Left lung (tissue), 10 donors: Measurements from ENCODE around the gene ABI3BP. TPM values are rescaled to one million over a fixed set of nuclear protein-coding genes. Genes with fewer than 3 reads are reported as not detected.
A peak's percentile ranks its signal among the peaks of the same experiment; 100 is the strongest.

ENCODE experiments used
- ATAC-seq: fragments of 200-7000 bp; cut with Tn5 transposase; one replicate; pipeline ENCODE4 v1.9.1; 2020; ENCODE audit warnings: moderate library complexity
- DNase-seq, 4 donors: peaks; one replicate each; pipeline ENCODE4 v3.0.0-alpha.2; 2013 to 2020
- H3K27ac ChIP-seq, 2 donors: fragments of 200-600 bp; sonication (generic) in 1 of 2; one replicate each; pipeline versions ENCODE4 v1.5.0 to v1.8.0; 2020 to 2021
- H3K27me3 ChIP-seq, 2 donors: fragments of 200-600 bp; sonication (generic) in 1 of 2; one replicate each; pipeline versions ENCODE4 v1.5.0 to v1.8.0; 2020 to 2021
- H3K36me3 ChIP-seq, 2 donors: fragments of 200-600 bp; sonication (generic) in 1 of 2; one replicate each; pipeline versions ENCODE4 v1.5.0 to v1.8.0; 2020 to 2021
- H3K4me1 ChIP-seq, 2 donors: fragments of 200-600 bp; one replicate each; pipeline ENCODE4 v1.8.0; 2021
- H3K4me3 ChIP-seq, 2 donors: fragments of 200-600 bp; sonication (generic) in 1 of 2; one replicate each; pipeline versions ENCODE4 v1.5.0 to v1.8.0; 2020 to 2021; ENCODE audit warnings: mild to moderate bottlenecking in 1 of 2
- H3K9me3 ChIP-seq, 2 donors: fragments of 200-600 bp; sonication (generic) in 1 of 2; one replicate each; pipeline versions ENCODE4 v1.5.0 to v1.8.0; 2020 to 2021
- CTCF ChIP-seq, 2 donors: fragments of 200-600 bp; sonication (generic) in 1 of 2; IDR thresholded peaks; one replicate each; pipeline versions ENCODE4 v1.5.0 to v1.8.0; 2021; ENCODE audit warnings: antibody characterized with exemption in 2 of 2
- intact Hi-C, 2 donors: fragments of 100-400 bp; cut with DNase I; formaldehyde crosslinking; loops; one replicate each; pipeline versions ENCODE4 v1.11.2 to v1.14.2; 2022
- polyA plus RNA-seq, 6 donors: library from polyadenylated mRNA; unstranded; fragments of 120-200 nt; gene quantifications; one replicate each; pipeline ENCODE4 v1.2.1, GENCODE V29; 2013; ENCODE audit not compliant: insufficient read length in 6 of 6
- total RNA-seq, 2 donors: library from RNA; stranded (reverse); fragmentation: NEBNext Ultra II Directional; extraction: Animal tissue kit (Norgen Biotek cat#: 25700); gene quantifications; one replicate each; pipeline ENCODE4 v1.2.1, GENCODE V29; 2021
- donor health status: DM: no; HTN: yes; CAD: no.
- donor health status: DM: no; HTN: no; CAD: no.

Gene ABI3BP
- total and polyA plus RNA-seq, 8 donors, result 65.2 to 138 (median 85.3) TPM

GRCh38 chr3:100880845-100881244, 112.4 kb downstream of the ABI3BP start:
- Histone ChIP-seq H3K27ac (no peak overlapping the region), H3K36me3 (no peaks in the 10 kb centered on the region), H3K27me3 (no peaks in the 10 kb centered on the region), H3K4me1 (peaks cover 0 to 6% of the 10 kb centered on the region in 2 donors), H3K4me3 (no peak overlapping the region), H3K9me3 (no peaks in the 10 kb centered on the region)
- DNase-seq, result no peak
- intact Hi-C loops, result no loop called here
- no peak for TF ChIP-seq CTCF (IDR thresholded peaks at IDR 0.05)
- ATAC-seq, result peak; percentile 25

GRCh38 chr3:100880072-100880471, 113.1 kb downstream of the ABI3BP start:
- ATAC-seq (peak; percentile 63), DNase-seq (peak in 1 of 4 donors; percentile 48)
- Histone ChIP-seq H3K4me3 (no peak overlapping the region), H3K36me3 (no peaks in the 10 kb centered on the region), H3K27me3 (no peaks in the 10 kb centered on the region), H3K27ac (no peak overlapping the region), H3K9me3 (no peaks in the 10 kb centered on the region), H3K4me1 (peaks cover 0 to 6% of the 10 kb centered on the region in 2 donors)
- no peak for TF ChIP-seq CTCF (IDR thresholded peaks at IDR 0.05)
- intact Hi-C loops, result no loop called here

- intact Hi-C loops, result no loop called here
- Histone ChIP-seq H3K27ac (no peak overlapping the region), H3K4me1 (peaks cover 0 to 6% of the 10 kb centered on the region in 2 donors), H3K27me3 (no peaks in the 10 kb centered on the region), H3K36me3 (no peaks in the 10 kb centered on the region), H3K9me3 (no peaks in the 10 kb centered on the region), H3K4me3 (no peak overlapping the region)
- TF ChIP-seq CTCF (IDR thresholded peaks at IDR 0.05), result no peak
- no peak for DNase-seq
- ATAC-seq, result no peak
Observed at GRCh38 chr3:100879195-100879810, 113.9 kb downstream of the ABI3BP start.

- Histone ChIP-seq H3K4me3 (no peak overlapping the region), H3K4me1 (peaks cover 0 to 6% of the 10 kb centered on the region in 2 donors), H3K9me3 (no peaks in the 10 kb centered on the region), H3K27me3 (no peaks in the 10 kb centered on the region), H3K27ac (no peak overlapping the region), H3K36me3 (no peaks in the 10 kb centered on the region)
- intact Hi-C loops, result no loop called here
- DNase-seq, result no peak
- ATAC-seq, result no peak
- TF ChIP-seq CTCF (IDR thresholded peaks at IDR 0.05), result no peak
Observed at GRCh38 chr3:100877286-100877685, 115.9 kb downstream of the ABI3BP start.

- TF ChIP-seq CTCF (IDR thresholded peaks at IDR 0.05), result no peak
- DNase-seq (peak in 2 of 4 donors; percentile 38 to 68), ATAC-seq (peak; percentile 72)
- Histone ChIP-seq H3K27me3 (no peaks in the 10 kb centered on the region), H3K9me3 (no peaks in the 10 kb centered on the region), H3K4me1 (peaks cover 0 to 6% of the 10 kb centered on the region in 2 donors), H3K27ac (no peak overlapping the region), H3K36me3 (no peaks in the 10 kb centered on the region), H3K4me3 (no peak overlapping the region)
- intact Hi-C loops, result no loop called here
Observed at GRCh38 chr3:100875239-100875638, 118.0 kb downstream of the ABI3BP start.
